SJSA1 (cell line): Measurements from ENCODE around the gene STEAP3. TPM values are rescaled to one million over a fixed set of nuclear protein-coding genes. Genes with fewer than 3 reads are reported as not detected.

Experiments
- DNase-seq, 2 experiments: peaks; one replicate each; pipeline ENCODE4 v3.0.0-alpha.2; 2015 to 2020; ENCODE audit warnings: low spot score in 2 of 2, low read depth in 1 of 2
- H3K27ac ChIP-seq: fragments of 250-450 bp; sonication (Bioruptor Pico); 2 replicates; pipeline ENCODE4 v1.5.1; 2020; ENCODE audit warnings: mild to moderate bottlenecking, moderate library complexity
- H3K27me3 ChIP-seq: fragments of 250-450 bp; sonication (Bioruptor Pico); replicated peaks from 2 replicates; pipeline ENCODE4 v1.5.1; 2020; ENCODE audit warnings: mild to moderate bottlenecking, moderate library complexity
- H3K36me3 ChIP-seq: fragments of 250-450 bp; sonication (Bioruptor Pico); 2 replicates; pipeline ENCODE4 v1.5.1; 2020; ENCODE audit warnings: mild to moderate bottlenecking
- H3K4me1 ChIP-seq: fragments of 250-450 bp; sonication (Bioruptor Pico); replicated peaks from 2 replicates; pipeline ENCODE4 v1.6.1; 2021; ENCODE audit warnings: mild to moderate bottlenecking
- H3K4me3 ChIP-seq: fragments of 250-450 bp; sonication (Bioruptor Pico); 2 replicates; pipeline ENCODE4 v1.5.1; 2020; ENCODE audit warnings: mild to moderate bottlenecking
- H3K9me3 ChIP-seq: fragments of 250-450 bp; sonication (Bioruptor Pico); replicated peaks from 2 replicates; pipeline ENCODE4 v1.5.1; 2020; ENCODE audit warnings: mild to moderate bottlenecking
- total RNA-seq: library from RNA; depleted of rRNA; stranded (reverse); fragments of >200 nt; shearing (Covaris generic); gene quantifications from 2 replicates; pipeline ENCODE4 v1.2.3, GENCODE V29; 2014

Gene STEAP3
- total RNA-seq, 1 experiment from 2014 or later, result 33.2 TPM

DNA sequence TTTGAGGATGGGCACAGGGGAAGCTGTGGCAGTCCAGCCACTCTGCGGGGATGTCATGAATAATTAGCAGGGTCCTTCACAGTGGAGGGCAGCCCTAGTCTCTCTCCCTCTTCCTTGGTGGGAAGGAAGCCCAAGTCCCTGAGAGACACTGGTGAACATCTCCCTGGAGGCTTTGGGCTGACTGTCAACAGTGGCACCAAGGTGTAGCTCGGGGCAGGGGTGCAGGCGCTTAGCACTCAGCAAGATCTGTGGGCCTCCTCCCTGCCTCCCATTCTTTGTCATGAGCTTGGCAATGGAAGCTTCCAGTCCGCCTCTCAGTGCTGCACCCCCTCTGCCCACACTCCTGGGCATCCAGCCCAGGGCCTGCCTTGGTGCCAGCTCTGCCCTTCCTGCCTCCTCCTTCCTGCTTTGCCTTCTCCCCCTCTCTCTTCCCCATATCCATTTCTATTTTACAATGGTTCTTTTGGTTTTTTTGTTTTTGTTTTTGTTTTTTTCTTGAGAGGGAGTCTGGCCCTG, 59.4 kb downstream of the STEAP3 start:
- Histone ChIP-seq H3K4me1 (no peaks in the 10 kb centered on the region), H3K9me3 (no peaks in the 10 kb centered on the region), H3K27me3 (no peaks in the 10 kb centered on the region), H3K27ac (no peak overlapping the region), H3K36me3 (no peaks in the 10 kb centered on the region), H3K4me3 (no peak overlapping the region)
- no peak for DNase-seq

- H3K4me3 ChIP-seq, result no peak overlapping the region
- no peaks in the 10 kb centered on the region for H3K27me3 ChIP-seq
- no peaks in the 10 kb centered on the region for H3K9me3 ChIP-seq
- H3K36me3 ChIP-seq, result no peaks in the 10 kb centered on the region
- H3K4me1 ChIP-seq, result no peaks in the 10 kb centered on the region
- no peak for DNase-seq
- no peak overlapping the region for H3K27ac ChIP-seq
Measured at GRCh38 chr2:119283873-119284331, 60.3 kb downstream of the STEAP3 start.

GRCh38 chr2:119286661-119287060, 63.0 kb downstream of the STEAP3 start:
- Histone ChIP-seq H3K27me3 (no peaks in the 10 kb centered on the region), H3K4me1 (peaks cover 4% of the 10 kb centered on the region), H3K27ac (no peak overlapping the region), H3K36me3 (no peaks in the 10 kb centered on the region), H3K9me3 (no peaks in the 10 kb centered on the region), H3K4me3 (no peak overlapping the region)
- DNase-seq, result no peak

- Histone ChIP-seq H3K4me3 (no peak overlapping the region), H3K27me3 (no peaks in the 10 kb centered on the region), H3K4me1 (peaks cover 20% of the 10 kb centered on the region), H3K27ac (no peak overlapping the region), H3K36me3 (no peaks in the 10 kb centered on the region), H3K9me3 (no peaks in the 10 kb centered on the region)
- DNase-seq, result no peak
Measured at GRCh38 chr2:119288576-119288975, 64.9 kb downstream of the STEAP3 start.

GRCh38 chr2:119289093-119289492, 65.5 kb downstream of the STEAP3 start:
- H3K27ac ChIP-seq, result no peak overlapping the region
- no peaks in the 10 kb centered on the region for H3K27me3 ChIP-seq
- no peak overlapping the region for H3K4me3 ChIP-seq
- no peaks in the 10 kb centered on the region for H3K9me3 ChIP-seq
- H3K36me3 ChIP-seq, result no peaks in the 10 kb centered on the region
- DNase-seq, result no peak
- peaks cover 20% of the 10 kb centered on the region for H3K4me1 ChIP-seq

GRCh38 chr2:119289642-119290041, 66.0 kb downstream of the STEAP3 start:
- Histone ChIP-seq H3K9me3 (no peaks in the 10 kb centered on the region), H3K27me3 (no peaks in the 10 kb centered on the region), H3K4me3 (no peak overlapping the region), H3K36me3 (no peaks in the 10 kb centered on the region), H3K27ac (no peak overlapping the region), H3K4me1 (peaks cover 20% of the 10 kb centered on the region)
- no peak for DNase-seq

GRCh38 chr2:119290859-119291587, 67.4 kb downstream of the STEAP3 start:
- Histone ChIP-seq H3K27ac (no peak overlapping the region), H3K4me1 (peaks cover 20% of the 10 kb centered on the region), H3K27me3 (no peaks in the 10 kb centered on the region), H3K9me3 (no peaks in the 10 kb centered on the region), H3K4me3 (no peak overlapping the region), H3K36me3 (no peaks in the 10 kb centered on the region)
- DNase-seq, result no peak

DNA sequence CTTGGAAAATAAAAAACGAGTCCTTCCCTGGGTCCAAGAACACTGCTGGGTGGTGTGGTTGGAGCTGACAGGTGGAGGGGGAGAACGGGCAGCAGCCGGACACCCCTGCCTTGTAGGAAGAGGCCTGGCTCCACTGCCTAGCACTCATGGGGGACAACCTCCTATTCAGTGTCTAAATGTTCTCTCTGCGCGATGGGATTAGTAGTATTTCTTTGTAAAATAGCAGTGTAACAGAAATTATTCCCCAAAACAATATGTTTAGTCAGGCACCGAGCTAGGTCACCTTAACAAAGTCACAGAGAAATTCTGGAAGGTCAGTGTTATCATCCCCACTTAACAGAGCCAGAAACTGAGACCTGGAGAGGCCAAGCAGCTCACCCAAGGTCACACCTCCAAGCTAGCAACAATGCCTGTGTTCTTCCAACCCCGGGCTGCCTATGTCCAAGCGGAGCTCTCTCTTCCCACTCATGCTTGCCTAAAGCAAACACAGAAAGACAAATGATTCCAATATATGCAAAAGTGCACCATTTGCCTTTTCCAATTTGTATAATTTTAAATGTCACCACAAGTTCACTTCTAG, 68.0 kb downstream of the STEAP3 start:
- Histone ChIP-seq H3K27me3 (no peaks in the 10 kb centered on the region), H3K4me1 (peaks cover 20% of the 10 kb centered on the region), H3K9me3 (no peaks in the 10 kb centered on the region), H3K36me3 (no peaks in the 10 kb centered on the region), H3K27ac (no peak overlapping the region), H3K4me3 (no peak overlapping the region)
- no peak for DNase-seq

GRCh38 chr2:119292226-119292625, 68.6 kb downstream of the STEAP3 start:
- no peaks in the 10 kb centered on the region for H3K9me3 ChIP-seq
- no peak overlapping the region for H3K27ac ChIP-seq
- peaks cover 20% of the 10 kb centered on the region for H3K4me1 ChIP-seq
- no peaks in the 10 kb centered on the region for H3K27me3 ChIP-seq
- no peaks in the 10 kb centered on the region for H3K36me3 ChIP-seq
- H3K4me3 ChIP-seq, result no peak overlapping the region
- peak; percentile 72 to 75 for DNase-seq

GRCh38 chr2:119293254-119293653, 69.6 kb downstream of the STEAP3 start:
- Histone ChIP-seq H3K4me3 (no peak overlapping the region), H3K4me1 (peaks cover 20% of the 10 kb centered on the region), H3K27me3 (no peaks in the 10 kb centered on the region), H3K36me3 (no peaks in the 10 kb centered on the region), H3K27ac (no peak overlapping the region), H3K9me3 (no peaks in the 10 kb centered on the region)
- no peak for DNase-seq

DNA sequence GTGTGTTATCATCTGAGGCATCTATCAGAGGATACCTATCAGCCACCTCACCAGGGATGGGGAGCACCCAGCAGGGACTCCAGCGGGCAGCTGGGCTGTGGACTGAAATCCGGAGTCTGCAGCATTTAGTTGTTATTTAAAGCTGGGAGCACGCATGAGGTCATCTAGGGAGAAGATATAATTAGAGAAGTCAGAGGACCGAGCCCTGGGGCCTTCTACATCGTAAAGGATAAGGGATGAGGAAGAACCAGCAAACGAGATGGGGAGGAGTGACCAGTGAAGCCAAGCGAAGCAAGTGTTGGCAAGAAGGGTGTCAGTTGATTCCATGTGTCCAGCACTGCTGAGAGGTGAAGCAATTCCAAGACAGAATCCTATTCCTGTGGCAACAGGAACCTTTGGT, 70.3 kb downstream of the STEAP3 start:
- H3K27ac ChIP-seq, result no peak overlapping the region
- peaks cover 20% of the 10 kb centered on the region for H3K4me1 ChIP-seq
- H3K9me3 ChIP-seq, result no peaks in the 10 kb centered on the region
- DNase-seq, result no peak
- H3K4me3 ChIP-seq, result no peak overlapping the region
- H3K36me3 ChIP-seq, result no peaks in the 10 kb centered on the region
- no peaks in the 10 kb centered on the region for H3K27me3 ChIP-seq

- Histone ChIP-seq H3K9me3 (no peaks in the 10 kb centered on the region), H3K36me3 (no peaks in the 10 kb centered on the region), H3K27ac (no peak overlapping the region), H3K4me3 (no peak overlapping the region), H3K4me1 (peaks cover 20% of the 10 kb centered on the region), H3K27me3 (no peaks in the 10 kb centered on the region)
- DNase-seq, result no peak
Measured at GRCh38 chr2:119294671-119295070, 71.0 kb downstream of the STEAP3 start.

GRCh38 chr2:119295688-119296375, 72.2 kb downstream of the STEAP3 start:
- Histone ChIP-seq H3K4me3 (no peak overlapping the region), H3K27me3 (no peaks in the 10 kb centered on the region), H3K4me1 (peaks cover 20% of the 10 kb centered on the region), H3K36me3 (no peaks in the 10 kb centered on the region), H3K9me3 (no peaks in the 10 kb centered on the region), H3K27ac (no peak overlapping the region)
- DNase-seq, result no peak

DNA sequence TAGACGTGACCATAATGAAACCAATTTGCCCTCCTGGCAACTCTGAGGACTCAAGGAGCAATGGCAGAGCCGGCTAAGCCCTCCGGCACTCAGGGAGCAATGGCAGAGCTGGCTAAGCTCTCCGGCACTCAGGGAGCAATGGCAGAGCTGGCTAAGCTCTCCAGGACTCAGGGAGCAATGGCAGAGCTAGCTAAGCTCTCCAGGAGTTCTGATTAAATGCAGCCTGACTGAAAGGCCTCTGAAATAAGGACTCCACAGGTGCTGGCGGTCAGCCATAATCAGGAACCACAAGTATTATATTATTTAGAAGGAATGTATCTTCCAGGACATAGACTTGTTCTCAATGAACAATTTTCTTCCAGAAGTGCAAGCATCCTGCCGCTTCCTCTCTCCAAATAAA, 77.8 kb downstream of the STEAP3 start:
- Histone ChIP-seq H3K36me3 (no peaks in the 10 kb centered on the region), H3K27me3 (no peaks in the 10 kb centered on the region), H3K4me3 (no peak overlapping the region), H3K27ac (no peak overlapping the region), H3K9me3 (no peaks in the 10 kb centered on the region), H3K4me1 (no peaks in the 10 kb centered on the region)
- DNase-seq, result no peak
